CD4-positive, alpha-beta T cell (primary cell): ENCODE results near the gene ENTPD2. TPM values are rescaled to one million over a fixed set of nuclear protein-coding genes. Genes with fewer than 3 reads are reported as not detected.

Source experiments
- ATAC-seq: fragments of 200-7000 bp; cut with Tn5 transposase; one replicate; pipeline ENCODE4 v1.10.0; 2022; ENCODE audit warnings: mild to moderate bottlenecking; ENCODE audit not compliant: poor library complexity
- CTCF ChIA-PET: fragments of 350-600 bp; sonication (Branson Sonifier 250); formaldehyde crosslinking; loops from one replicate; lab custom pipeline; 2021; ENCODE audit warnings: antibody characterized with exemption, inconsistent platforms; lab: Charles Lee
- POLR2A ChIA-PET: fragments of 350-600 bp; sonication (Branson Sonifier 250); formaldehyde crosslinking; loops from one replicate; lab custom pipeline; 2021; ENCODE audit warnings: antibody characterized with exemption, inconsistent platforms; lab: Charles Lee
- DNase-seq, 14 experiments: peaks; one replicate each; pipeline ENCODE4 v3.0.0-alpha.2; 2013 to 2020; ENCODE audit warnings: mixed read lengths in 2 of 14
- H3K27ac ChIP-seq, 2 donors: one replicate each; pipeline versions ENCODE4 v1.5.1 to v1.7.0; 2013; ENCODE audit warnings: low read length in 2 of 2, low read depth in 1 of 2, mild to moderate bottlenecking in 1 of 2
- H3K27me3 ChIP-seq, 2 experiments: 1 replicate in 1 of 2; 2 replicates in 1 of 2; pipeline versions ENCODE4 v1.6.1 to v1.7.0; 2013; ENCODE audit warnings: low read length in 2 of 2, control low read depth in 1 of 2, mild to moderate bottlenecking in 1 of 2, moderate library complexity in 1 of 2; ENCODE audit not compliant: insufficient read depth in 2 of 2, control insufficient read depth in 1 of 2
- H3K36me3 ChIP-seq: one replicate; pipeline ENCODE4 v1.6.1; 2013; ENCODE audit warnings: low read length, control low read depth; ENCODE audit not compliant: insufficient read depth
- H3K4me1 ChIP-seq: one replicate; pipeline ENCODE4 v1.6.1; 2013; ENCODE audit warnings: low read length, control low read depth; ENCODE audit not compliant: insufficient read depth
- H3K4me3 ChIP-seq: one replicate; pipeline ENCODE4 v1.5.1; 2013; ENCODE audit warnings: mild to moderate bottlenecking, low read length, moderate library complexity
- H3K9me3 ChIP-seq, 2 experiments: 1 replicate in 1 of 2; 2 replicates in 1 of 2; pipeline versions ENCODE4 v1.6.1 to v1.7.0; 2013; ENCODE audit warnings: low read length in 2 of 2, mild to moderate bottlenecking in 2 of 2, control low read depth in 1 of 2, moderate library complexity in 1 of 2; ENCODE audit not compliant: control insufficient read depth in 1 of 2, insufficient read depth in 1 of 2
- H3K27ac Mint-ChIP-seq: one replicate; pipeline ENCODE4 v1.8.0; 2020; ENCODE audit warnings: mixed read lengths
- H3K27me3 Mint-ChIP-seq: one replicate; pipeline ENCODE4 v1.8.0; 2021; ENCODE audit warnings: mixed read lengths
- H3K36me3 Mint-ChIP-seq: one replicate; pipeline ENCODE4 v1.8.0; 2021; ENCODE audit warnings: low read depth, mixed read lengths
- H3K4me1 Mint-ChIP-seq: one replicate; pipeline ENCODE4 v1.8.0; 2021; ENCODE audit warnings: low read depth, mixed read lengths
- H3K4me3 Mint-ChIP-seq: one replicate; pipeline ENCODE4 v1.8.0; 2020; ENCODE audit warnings: mild to moderate bottlenecking, mixed read lengths
- H3K9me3 Mint-ChIP-seq: one replicate; pipeline ENCODE4 v1.8.0; 2020; ENCODE audit warnings: mixed read lengths
- CTCF ChIP-seq: fragments of 200-600 bp; IDR thresholded peaks from one replicate; pipeline ENCODE4 v1.8.0; 2022; ENCODE audit warnings: antibody characterized with exemption, mild to moderate bottlenecking
- intact Hi-C, 2 experiments: fragments of 100-400 bp; cut with DNase I in 1 of 2; cut with micrococcal nuclease in 1 of 2; formaldehyde crosslinking; loops; one replicate each; pipeline versions ENCODE4 v1.15.1 to v1.9.0; 2023 to 2025; cut with DNase I, micrococcal nuclease
- total RNA-seq, 174 experiments: library from RNA in 2 of 174; stranded (reverse) in 2 of 174; gene quantifications; one replicate each; pipeline ENCODE4 v1.2.3 and lab custom pipeline; 2021 to 2026

The ENTPD2 gene
- total RNA-seq, 2 experiments from 2014 or later = not detected

GRCh38 chr9:137077010-137077747 is 23.3 kb upstream of the ENTPD2 start, which contains the start of gene UAP1L1:
Gene UAP1L1, plus strand, starts transcription at chr9:137077517. Its CDS starts 16 bp downstream, at chr9:137077533.
- TF ChIP-seq CTCF = no peak
- peaks cover 18% of the 10 kb centered on the region for H3K4me1 ChIP-seq
- POLR2A ChIA-PET = interaction anchor here (0.6 to 2.7 kb wide), 7 partner anchors 9 to 286 kb away, joined by 3 to 24 read pairs (median 4); partner anchors contain the start of genes MAN1B1 and TMEM141
- peak within 1 kb of the TSS; percentile 78 for H3K4me3 Mint-ChIP-seq
- CTCF ChIA-PET = interaction anchor here (0.8 to 1.6 kb wide), 6 partner anchors 9 to 48 kb away, joined by 3 to 7 read pairs (median 4); partner anchors contain the start of gene MAN1B1
- no peak within 1 kb of the TSS for H3K27ac ChIP-seq
- intact Hi-C loops = no loop called here
- H3K9me3 ChIP-seq = no peaks in the 10 kb centered on the region
- H3K36me3 ChIP-seq = peaks cover 10% of the 10 kb centered on the region
- no peaks in the 10 kb centered on the region for H3K27me3 Mint-ChIP-seq
- peak; percentile 76 for ATAC-seq
- peak in 10 of 14 experiments; percentile 15 to 79 (median 46) for DNase-seq
- peaks cover 4% of the 10 kb centered on the region for H3K36me3 Mint-ChIP-seq
- H3K4me1 Mint-ChIP-seq = peaks cover 3% of the 10 kb centered on the region
- no peaks in the 10 kb centered on the region for H3K9me3 Mint-ChIP-seq
- peak within 1 kb of the TSS; percentile 64 for H3K4me3 ChIP-seq
- H3K27me3 ChIP-seq = no peaks in the 10 kb centered on the region
- H3K27ac Mint-ChIP-seq = no peak within 1 kb of the TSS

- H3K27ac Mint-ChIP-seq = no peak overlapping the region
- Histone ChIP-seq H3K9me3 (no peaks in the 10 kb centered on the region), H3K36me3 (peaks cover 10% of the 10 kb centered on the region), H3K27ac (no peak overlapping the region), H3K27me3 (no peaks in the 10 kb centered on the region), H3K4me1 (peaks cover 18% of the 10 kb centered on the region), H3K4me3 (peak overlapping the region; percentile 39)
- ATAC-seq (no peak), DNase-seq (no peak)
- no peaks in the 10 kb centered on the region for H3K9me3 Mint-ChIP-seq
- H3K27me3 Mint-ChIP-seq = no peaks in the 10 kb centered on the region
- CTCF ChIA-PET = interaction anchor here (0.8 to 1.6 kb wide), 6 partner anchors 9 to 30 kb away, joined by 3 to 9 read pairs (median 5); partner anchors contain the start of gene MAN1B1
- peak overlapping the region; percentile 78 for H3K4me3 Mint-ChIP-seq
- intact Hi-C loops = no loop called here
- no peak for TF ChIP-seq CTCF
- POLR2A ChIA-PET = interaction anchor here (0.6 to 2.7 kb wide), 3 partner anchors 10 to 286 kb away, joined by 3 to 24 read pairs (median 3); partner anchors contain the start of genes MAN1B1 and TMEM141
- H3K4me1 Mint-ChIP-seq = peaks cover 3% of the 10 kb centered on the region
- peaks cover 4% of the 10 kb centered on the region for H3K36me3 Mint-ChIP-seq
Measured at GRCh38 chr9:137076636-137077009, 22.8 kb upstream of the ENTPD2 start.

GRCh38 chr9:137075275-137075775 is 21.5 kb upstream of the ENTPD2 start:
- Histone ChIP-seq H3K4me3 (no peak overlapping the region), H3K36me3 (peaks cover 10% of the 10 kb centered on the region), H3K9me3 (no peaks in the 10 kb centered on the region), H3K27ac (no peak overlapping the region), H3K27me3 (no peaks in the 10 kb centered on the region), H3K4me1 (peaks cover 28% of the 10 kb centered on the region)
- H3K4me1 Mint-ChIP-seq = peaks cover 14% of the 10 kb centered on the region
- no peaks in the 10 kb centered on the region for H3K27me3 Mint-ChIP-seq
- POLR2A ChIA-PET = no interaction called here
- ATAC-seq (no peak), DNase-seq (no peak)
- H3K4me3 Mint-ChIP-seq = peak overlapping the region; percentile 20
- CTCF ChIA-PET = interaction anchor here (1.0 to 1.6 kb wide), 3 partner anchors 8 to 29 kb away, joined by 4 to 9 read pairs (median 5); no protein-coding TSS in a partner anchor
- H3K9me3 Mint-ChIP-seq = no peaks in the 10 kb centered on the region
- no peak overlapping the region for H3K27ac Mint-ChIP-seq
- TF ChIP-seq CTCF = no peak
- peaks cover 4% of the 10 kb centered on the region for H3K36me3 Mint-ChIP-seq
- intact Hi-C loops = no loop called here
